ENCODE results near the gene ANKRD63. TPM values are rescaled to one million over a fixed set of nuclear protein-coding genes. Genes with fewer than 3 reads are reported as not detected.

Gene ANKRD63
- total and polyA plus RNA-seq, 2 donors (not counting 1 experiment from before 2014, with no cell fraction given): 0.25 TPM; not detected in 1

- no peaks in the 10 kb centered on the region for H3K79me2 ChIP-seq (ENCODE audit: control insufficient read depth, insufficient read depth, low read length)
- no peaks in the 10 kb centered on the region for H3K36me3 ChIP-seq (replicated peaks in 1 of 2; ENCODE audit: control extremely low read depth in 1 of 2, control insufficient read depth in 1 of 2, extremely low read depth in 1 of 2, insufficient read depth in 2 of 2, low read length in 1 of 2)
- Mint-ChIP-seq H3K4me1 (no peaks in the 10 kb centered on the region), H3K4me3 (no peak overlapping the region), H3K9me3 (ENCODE audit: insufficient read depth) (no peaks in the 10 kb centered on the region), H3K27ac (no peak overlapping the region), H3K27me3 (no peaks in the 10 kb centered on the region)
- TF ChIP-seq EZH2 (IDR thresholded peaks at IDR 0.05; ENCODE audit: borderline replicate concordance, insufficient read depth, low read depth, low read length, poor library complexity, severe bottlenecking): no peak
- no peak for TF ChIP-seq CTCF (IDR thresholded peaks at IDR 0.05)
- ChIA-PET CTCF (interaction anchor here (0.8 to 3.3 kb wide), 3 partner anchors 12 to 50 kb away, joined by 3 to 18 read pairs (median 4); partner anchors contain the start of gene PLCB2), POLR2A (no interaction called here)
- no peak for ATAC-seq (ENCODE audit: low read depth)
- H3K9me3 ChIP-seq (ENCODE audit: control extremely low read depth in 1 of 3, control insufficient read depth in 2 of 3, insufficient read depth in 1 of 3, low read length in 2 of 3): no peaks in the 10 kb centered on the region
- H3K4me3 ChIP-seq (ENCODE audit: control extremely low read depth in 1 of 5, extremely low read depth in 1 of 5, insufficient read depth in 1 of 5, low read depth in 2 of 5, low read length in 4 of 5): no peak overlapping the region
- H3K27ac ChIP-seq (ENCODE audit: low read length in 2 of 2): no peak overlapping the region
- no peaks in the 10 kb centered on the region for H4K20me1 ChIP-seq (ENCODE audit: control insufficient read depth, insufficient read depth, low read length, poor library complexity, severe bottlenecking)
- intact Hi-C loops (cut with micrococcal nuclease): no loop called here
- H3K4me2 ChIP-seq (replicated peaks; ENCODE audit: low read depth, low read length, poor library complexity, severe bottlenecking): no peak overlapping the region
- H2AFZ ChIP-seq (ENCODE audit: insufficient read depth, low read depth, low read length, poor library complexity, severe bottlenecking): no peak overlapping the region
- H3K9ac ChIP-seq (ENCODE audit: low read length): no peak overlapping the region
- DNase-seq: no peak
- H3K27me3 ChIP-seq (replicated peaks in 1 of 4; ENCODE audit: control extremely low read depth in 1 of 4, control insufficient read depth in 3 of 4, insufficient read depth in 4 of 4, low read length in 3 of 4): no peaks in the 10 kb centered on the region
- H3K4me1 ChIP-seq (ENCODE audit: control insufficient read depth in 2 of 2, insufficient read depth in 2 of 2, low read length in 2 of 2): no peaks in the 10 kb centered on the region
- 68% methylated on average over 4 of the region's 4 CpGs for WGBS (ENCODE audit: insufficient coverage)
These were observed 15.2 kb downstream of the ANKRD63 start for GRCh38 chr15:40267670-40268069.

DNA sequence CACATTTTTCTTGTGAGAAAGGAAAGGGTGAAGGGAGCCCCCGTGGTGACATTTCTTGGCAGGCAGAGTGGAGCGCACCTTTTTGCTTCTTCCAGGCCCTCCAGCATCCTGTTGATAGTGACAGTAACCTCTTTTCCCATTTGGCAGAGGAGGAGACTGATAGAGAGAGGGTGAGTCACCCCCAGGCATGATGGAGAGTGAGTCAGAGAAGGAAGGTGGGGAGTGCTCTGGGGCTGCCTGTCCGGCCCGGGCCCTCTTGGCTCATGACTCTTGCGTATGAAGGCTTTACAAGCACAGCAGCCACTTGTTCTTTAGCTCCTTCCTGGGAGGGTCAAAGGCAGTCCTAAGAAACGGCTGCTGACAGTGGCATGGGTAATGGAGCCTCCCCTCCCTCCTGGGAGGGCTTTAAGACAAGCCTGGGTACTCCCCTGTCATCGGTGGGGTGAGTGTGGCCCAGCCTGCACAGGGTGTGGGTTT lies 16.0 kb downstream of the ANKRD63 start:
- no peak overlapping the region for H3K4me3 Mint-ChIP-seq
- intact Hi-C loops (cut with micrococcal nuclease): no loop called here
- Histone ChIP-seq H3K4me2 (replicated peaks; ENCODE audit: low read depth, low read length, poor library complexity, severe bottlenecking) (no peak overlapping the region), H2AFZ (ENCODE audit: insufficient read depth, low read depth, low read length, poor library complexity, severe bottlenecking) (no peak overlapping the region), H3K9me3 (ENCODE audit: control extremely low read depth in 1 of 3, control insufficient read depth in 2 of 3, insufficient read depth in 1 of 3, low read length in 2 of 3) (no peaks in the 10 kb centered on the region), H4K20me1 (ENCODE audit: control insufficient read depth, insufficient read depth, low read length, poor library complexity, severe bottlenecking) (no peaks in the 10 kb centered on the region), H3K36me3 (replicated peaks in 1 of 2; ENCODE audit: control extremely low read depth in 1 of 2, control insufficient read depth in 1 of 2, extremely low read depth in 1 of 2, insufficient read depth in 2 of 2, low read length in 1 of 2) (no peaks in the 10 kb centered on the region), H3K79me2 (ENCODE audit: control insufficient read depth, insufficient read depth, low read length) (no peaks in the 10 kb centered on the region), H3K27me3 (replicated peaks in 1 of 4; ENCODE audit: control extremely low read depth in 1 of 4, control insufficient read depth in 3 of 4, insufficient read depth in 4 of 4, low read length in 3 of 4) (no peaks in the 10 kb centered on the region), H3K4me1 (ENCODE audit: control insufficient read depth in 2 of 2, insufficient read depth in 2 of 2, low read length in 2 of 2) (no peaks in the 10 kb centered on the region), H3K4me3 (ENCODE audit: control extremely low read depth in 1 of 5, extremely low read depth in 1 of 5, insufficient read depth in 1 of 5, low read depth in 2 of 5, low read length in 4 of 5) (no peak overlapping the region), H3K9ac (ENCODE audit: low read length) (no peak overlapping the region), H3K27ac (ENCODE audit: low read length in 2 of 2) (no peak overlapping the region)
- no peaks in the 10 kb centered on the region for H3K4me1 Mint-ChIP-seq
- DNase-seq: no peak
- WGBS (ENCODE audit: insufficient coverage): 82% methylated on average over 5 of the region's 7 CpGs
- no peak overlapping the region for H3K27ac Mint-ChIP-seq
- no peaks in the 10 kb centered on the region for H3K27me3 Mint-ChIP-seq
- no peak for ATAC-seq (ENCODE audit: low read depth)
- ChIA-PET POLR2A (no interaction called here), CTCF (interaction anchor here (0.8 kb wide), 1 partner anchor 40 kb away, joined by 3 read pairs; the partner anchor contains the start of gene PLCB2)
- TF ChIP-seq EZH2 (IDR thresholded peaks at IDR 0.05; ENCODE audit: borderline replicate concordance, insufficient read depth, low read depth, low read length, poor library complexity, severe bottlenecking) (no peak), CTCF (IDR thresholded peaks at IDR 0.05) (no peak)
- H3K9me3 Mint-ChIP-seq (ENCODE audit: insufficient read depth): no peaks in the 10 kb centered on the region

All from B cell (primary cell).